ENCODE data around the gene CA6.
"Not testable (repeated sequence)": the region's sequence is repeated elsewhere in the genome, so short reads cannot be mapped to it uniquely, and the experiment has no call there.

The CA6 gene

GRCh38 chr1:8945568-8945967, at the start of gene CA6:
TSS of gene CA6 (plus strand) at chr1:8945868. CDS start at chr1:8945887, 19 bp downstream.
- DNase-seq: no peak

GRCh38 chr1:8896775-8897174, 48.9 kb upstream of the CA6 start:
- not testable (repeated sequence) for DNase-seq

GRCh38 chr1:8897505-8897904, 48.2 kb upstream of the CA6 start:
- not testable (repeated sequence) for DNase-seq

- DNase-seq: not testable (repeated sequence)
These were observed 47.2 kb upstream of the CA6 start for GRCh38 chr1:8898418-8898817.

- DNase-seq: no peak
These were observed 46.6 kb upstream of the CA6 start for GRCh38 chr1:8899046-8899445.

GRCh38 chr1:8900684-8901083, 45.0 kb upstream of the CA6 start:
- DNase-seq: not testable (repeated sequence)

- DNase-seq: no peak
These were observed 42.9 kb upstream of the CA6 start for GRCh38 chr1:8902765-8903164.

- DNase-seq: no peak
These were observed 42.3 kb upstream of the CA6 start for GRCh38 chr1:8903410-8903809.

GRCh38 chr1:8903908-8904650, 41.6 kb upstream of the CA6 start:
- DNase-seq: no peak

- no peak for DNase-seq
These were observed 40.0 kb upstream of the CA6 start for GRCh38 chr1:8905582-8906191.

- no peak for DNase-seq
These were observed 37.1 kb upstream of the CA6 start for GRCh38 chr1:8908388-8909151.

- no peak for DNase-seq
These were observed 35.3 kb upstream of the CA6 start for GRCh38 chr1:8910331-8910730.

- DNase-seq: no peak
These were observed 34.8 kb upstream of the CA6 start for GRCh38 chr1:8910914-8911313.

GRCh38 chr1:8911416-8912309, 34.0 kb upstream of the CA6 start:
- no peak for DNase-seq

GRCh38 chr1:8913457-8913856, 32.2 kb upstream of the CA6 start:
- DNase-seq: no peak

GRCh38 chr1:8914466-8914865, 31.2 kb upstream of the CA6 start:
- no peak for DNase-seq

GRCh38 chr1:8915446-8915845, 30.2 kb upstream of the CA6 start:
- no peak for DNase-seq

GRCh38 chr1:8917536-8917935, 28.1 kb upstream of the CA6 start:
- DNase-seq: not testable (repeated sequence)

GRCh38 chr1:8922962-8923361, 22.7 kb upstream of the CA6 start:
- no peak for DNase-seq

- DNase-seq: no peak
These were observed 20.3 kb upstream of the CA6 start for GRCh38 chr1:8925406-8925805.

GRCh38 chr1:8925960-8926359, 19.7 kb upstream of the CA6 start:
- no peak for DNase-seq

All from CD4-positive, alpha-beta T cell treated with Interleukin-17A for 1 hour (primary cell).